B cell (primary cell): ENCODE results near the gene TEX52.

ENCODE experiments used
- CTCF ChIP-seq: fragments of 200-600 bp; IDR thresholded peaks from one replicate; pipeline ENCODE4 v1.8.0; 2022; ENCODE audit warnings: antibody characterized with exemption, mild to moderate bottlenecking
- EZH2 ChIP-seq: IDR thresholded peaks from 2 replicates; pipeline ENCODE4 v1.6.1; 2012; ENCODE audit warnings: borderline replicate concordance, low read depth, mild to moderate bottlenecking, moderate library complexity, low read length; ENCODE audit not compliant: insufficient read depth, poor library complexity, severe bottlenecking

- TF ChIP-seq CTCF (no peak), EZH2 (no peak)
These were observed 1.5 kb upstream of the TEX52 start for GRCh38 chr12:2858334-2858733.
